COLO829 (cell line): ENCODE data around the gene APBB2.

Source experiments
- DNase-seq: peaks from one replicate; pipeline ENCODE4 v3.0.0; 2012; ENCODE audit warnings: low spot score

The APBB2 gene

DNA sequence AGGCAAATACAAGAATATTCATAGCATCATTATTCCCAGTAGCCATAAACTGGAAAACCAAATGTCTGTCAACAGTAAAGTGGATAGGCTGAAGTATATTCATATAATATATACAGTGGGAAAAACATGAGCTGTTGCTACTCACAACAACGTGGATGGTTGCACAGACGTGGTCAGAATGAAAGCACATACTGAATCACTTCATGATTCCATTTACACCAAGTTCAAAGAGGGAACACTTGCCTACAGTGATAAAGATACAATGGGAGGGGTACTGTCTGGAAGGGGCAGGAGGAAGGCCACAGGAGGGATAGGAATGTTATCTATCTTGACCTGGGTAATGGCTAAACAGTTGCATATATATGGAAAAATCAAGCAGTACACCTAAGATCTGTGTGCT is 25.3 kb downstream of the APBB2 start:
- DNase-seq: no peak

GRCh38 chr4:41185614-41186592 is 28.4 kb downstream of the APBB2 start:
- no peak for DNase-seq

GRCh38 chr4:41184009-41184408 is 30.3 kb downstream of the APBB2 start:
- no peak for DNase-seq

GRCh38 chr4:41183021-41183553 is 31.3 kb downstream of the APBB2 start:
- DNase-seq: no peak

DNA sequence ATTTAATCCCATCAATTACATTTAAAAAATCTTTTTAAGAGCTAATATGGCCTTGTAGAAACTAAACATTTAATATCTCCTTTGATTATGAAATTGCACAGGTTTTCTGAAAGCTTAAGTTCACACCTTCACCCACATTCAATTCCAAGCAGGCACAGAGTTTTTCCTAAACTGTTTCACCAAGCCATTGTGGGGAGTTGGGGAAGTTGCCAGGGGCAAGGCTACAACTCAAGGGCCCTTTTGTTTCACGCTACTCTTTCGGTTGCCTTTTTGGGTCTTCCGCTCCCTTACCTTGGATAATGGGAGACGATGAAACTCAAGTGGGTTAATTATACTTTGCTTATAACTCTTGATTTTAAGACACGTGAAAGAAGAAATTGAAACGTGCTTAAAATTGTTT is 33.3 kb downstream of the APBB2 start:
- no peak for DNase-seq

- no peak for DNase-seq
These were observed 34.7 kb downstream of the APBB2 start for GRCh38 chr4:41179498-41180195.

- DNase-seq: no peak
These were observed 35.7 kb downstream of the APBB2 start for GRCh38 chr4:41178372-41179370.

DNA sequence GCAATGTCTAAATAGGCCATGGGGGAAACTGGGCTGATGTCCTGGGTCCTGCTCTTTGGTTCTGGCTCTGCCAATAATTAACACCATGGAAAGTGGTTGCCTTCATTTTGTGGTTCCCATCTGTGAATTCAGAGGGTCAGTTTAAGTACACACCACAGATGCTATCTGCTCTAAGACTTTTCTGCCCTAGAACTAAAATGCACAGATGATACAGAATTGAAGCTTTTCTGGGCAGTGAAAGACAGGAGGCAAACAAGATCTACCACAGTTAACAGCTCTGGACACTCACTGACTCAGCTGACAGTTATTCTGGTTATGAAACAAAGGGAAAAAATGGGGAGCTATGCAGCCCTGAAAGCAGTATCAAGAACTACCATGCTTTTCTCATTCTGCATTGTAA is 37.3 kb downstream of the APBB2 start:
- DNase-seq: no peak

DNA sequence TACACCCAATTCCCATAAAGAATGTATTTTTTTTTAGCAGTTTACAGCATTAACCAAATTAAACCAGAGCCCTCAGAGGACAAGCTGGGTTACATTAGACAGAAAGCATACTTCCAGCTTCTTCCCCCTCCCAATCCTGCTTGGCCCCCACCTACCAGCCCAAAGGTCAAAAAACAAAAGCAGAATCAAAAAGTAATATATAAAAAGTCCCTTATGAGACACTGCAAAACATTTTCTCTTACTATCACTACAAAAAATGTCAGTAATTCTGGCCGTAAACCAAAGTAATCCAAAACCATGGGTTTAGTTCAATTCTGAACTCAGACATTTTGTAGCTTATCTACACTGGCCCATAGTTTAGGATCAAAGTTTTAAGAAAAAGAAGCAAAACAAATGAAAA is 38.0 kb downstream of the APBB2 start:
- DNase-seq: no peak

GRCh38 chr4:41175794-41176193 is 38.5 kb downstream of the APBB2 start:
- no peak for DNase-seq

DNA sequence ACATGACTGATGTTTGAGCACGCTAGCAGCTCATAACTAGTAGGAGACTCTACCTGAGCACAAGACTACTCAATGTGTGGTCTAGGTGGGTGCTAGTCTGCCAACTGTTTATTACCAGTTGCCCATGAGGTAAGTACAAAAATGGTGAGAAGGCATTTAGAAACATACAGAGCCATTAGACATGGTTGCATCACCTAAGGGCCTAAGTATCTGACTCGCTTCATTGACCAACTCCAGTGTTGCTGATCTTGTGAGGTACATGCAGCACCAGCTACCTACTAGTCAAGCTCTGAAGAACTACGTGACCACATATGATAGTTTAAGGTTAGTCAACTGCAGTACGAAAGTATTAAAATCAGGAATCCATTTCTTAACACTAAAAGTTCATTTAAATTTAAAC is 39.9 kb downstream of the APBB2 start:
- no peak for DNase-seq

DNA sequence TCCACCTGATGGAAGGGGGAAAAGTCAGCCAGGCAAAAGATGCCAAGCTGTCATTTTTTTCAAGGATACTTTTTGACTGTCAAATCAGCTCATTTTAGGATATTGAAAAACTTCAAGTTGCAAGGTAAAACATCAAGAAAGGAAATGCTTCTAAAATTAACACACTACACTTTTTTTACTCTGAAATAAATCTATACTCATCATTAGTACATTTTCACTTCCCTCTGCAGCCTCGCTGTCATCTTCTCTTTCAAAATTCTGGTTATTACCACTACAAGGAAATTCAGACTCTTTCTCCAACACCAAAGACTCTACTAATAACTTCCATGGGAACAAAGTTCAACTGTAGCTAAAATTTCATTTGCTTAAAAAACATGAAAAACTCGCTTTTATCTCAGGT is 41.6 kb downstream of the APBB2 start:
- DNase-seq: no peak

GRCh38 chr4:41169256-41169800 is 45.0 kb downstream of the APBB2 start:
- DNase-seq: no peak

GRCh38 chr4:41167191-41167590 is 47.2 kb downstream of the APBB2 start:
- no peak for DNase-seq

GRCh38 chr4:41164405-41164804 is 49.9 kb downstream of the APBB2 start:
- no peak for DNase-seq

DNA sequence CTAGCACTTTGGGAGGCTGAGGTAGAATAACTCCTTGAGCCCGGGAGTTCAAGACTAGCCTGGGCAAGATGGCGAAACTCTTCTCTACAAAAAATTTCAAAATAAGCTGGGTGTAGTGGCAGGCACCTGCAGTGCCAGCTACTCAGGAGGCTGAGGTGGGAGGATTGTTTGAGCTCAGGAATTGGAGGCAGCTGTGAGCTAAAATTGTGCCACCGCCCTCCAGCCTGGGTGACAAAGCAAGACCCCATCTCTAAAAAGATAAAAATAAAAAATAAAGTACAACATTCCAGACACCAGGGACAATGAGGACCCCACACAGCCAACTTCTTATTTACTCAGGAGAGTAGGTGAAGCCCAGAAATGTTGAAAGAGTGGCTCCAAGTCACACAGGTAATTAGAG is 53.0 kb downstream of the APBB2 start:
- DNase-seq: no peak

DNA sequence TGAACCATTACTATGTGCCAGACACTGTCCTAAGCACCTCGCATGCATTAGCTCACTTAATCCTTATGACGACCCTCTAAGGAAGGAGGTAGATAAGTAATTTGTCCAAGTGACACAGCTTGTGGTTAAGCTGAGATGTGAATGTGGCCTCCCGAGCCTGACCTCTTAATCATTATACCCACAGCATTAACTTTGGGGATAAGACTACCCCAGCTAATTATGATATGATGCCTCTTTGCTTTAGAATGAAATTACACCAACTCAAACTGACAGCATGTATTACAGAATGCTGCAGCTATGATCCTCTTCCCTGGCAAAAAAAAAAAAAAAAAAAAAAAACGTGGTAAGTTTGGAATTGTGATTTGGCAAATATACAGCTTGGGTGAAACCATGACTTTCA is 53.5 kb downstream of the APBB2 start:
- no peak for DNase-seq

- DNase-seq: no peak
These were observed 54.1 kb downstream of the APBB2 start for GRCh38 chr4:41160012-41160789.

- DNase-seq: no peak
These were observed 55.6 kb downstream of the APBB2 start for GRCh38 chr4:41158756-41159155.

- no peak for DNase-seq
These were observed 56.1 kb downstream of the APBB2 start for GRCh38 chr4:41158274-41158673.

DNA sequence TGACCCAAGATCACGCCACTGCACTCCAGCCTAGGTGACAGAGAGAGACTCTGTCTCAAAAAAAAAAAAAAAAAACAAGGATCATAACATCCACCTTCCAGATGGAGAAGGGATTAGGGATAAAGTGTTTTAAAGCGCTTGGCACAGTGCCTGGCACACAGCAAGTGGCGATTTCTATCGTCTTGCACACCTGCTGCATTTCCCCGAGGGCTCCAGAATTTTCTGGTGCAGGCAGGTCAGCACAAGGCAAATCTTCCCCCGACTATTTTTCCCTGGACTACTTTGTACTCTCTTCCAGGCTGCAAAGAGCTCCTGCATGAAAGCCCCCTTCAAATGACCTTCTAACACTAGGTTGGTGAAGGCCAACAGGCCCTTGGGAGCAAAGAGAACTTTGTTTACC is 57.3 kb downstream of the APBB2 start:
- DNase-seq: no peak
